ENCODE results near the gene THBD.
"Not testable (repeated sequence)": the region's sequence is repeated elsewhere in the genome, so short reads cannot be mapped to it uniquely, and the experiment has no call there.

The THBD gene

DNA sequence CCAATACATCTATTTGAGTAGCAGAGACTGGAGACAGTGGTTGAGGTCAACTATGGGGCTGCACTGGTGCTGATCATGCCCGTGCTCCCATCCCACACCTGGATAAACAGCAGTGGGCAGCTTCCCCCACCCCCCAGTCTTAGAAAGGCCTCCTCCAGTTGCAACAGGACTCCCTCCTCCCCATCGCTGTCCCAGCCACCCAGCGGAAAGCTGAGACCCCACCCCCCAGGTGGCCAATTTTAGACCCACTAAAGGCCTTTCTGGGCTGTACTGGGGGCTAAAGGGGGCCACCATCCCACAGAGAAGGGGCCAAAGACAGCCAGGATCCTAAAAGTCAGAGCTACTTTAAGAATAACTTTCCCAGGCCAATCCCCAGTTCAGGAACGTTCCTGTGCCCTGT is 15.6 kb downstream of the THBD start:
- no peak for DNase-seq

DNA sequence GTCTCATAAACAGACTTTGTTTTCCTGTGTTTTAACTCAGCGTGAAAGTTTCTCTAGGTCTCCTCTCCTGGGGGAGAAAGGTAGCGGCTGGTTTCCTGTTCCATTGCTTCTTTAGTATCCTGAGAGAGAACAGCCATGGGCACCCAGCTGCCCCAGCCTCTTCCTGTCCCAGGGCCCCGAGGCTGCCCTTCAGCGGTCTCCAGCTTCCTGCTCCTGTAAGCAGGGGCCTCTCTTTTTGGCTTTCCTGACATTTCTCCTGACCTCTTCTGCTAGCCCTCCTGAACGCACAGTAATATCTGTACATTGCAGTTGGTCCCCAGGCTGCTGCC is 16.8 kb downstream of the THBD start:
- DNase-seq = no peak

DNA sequence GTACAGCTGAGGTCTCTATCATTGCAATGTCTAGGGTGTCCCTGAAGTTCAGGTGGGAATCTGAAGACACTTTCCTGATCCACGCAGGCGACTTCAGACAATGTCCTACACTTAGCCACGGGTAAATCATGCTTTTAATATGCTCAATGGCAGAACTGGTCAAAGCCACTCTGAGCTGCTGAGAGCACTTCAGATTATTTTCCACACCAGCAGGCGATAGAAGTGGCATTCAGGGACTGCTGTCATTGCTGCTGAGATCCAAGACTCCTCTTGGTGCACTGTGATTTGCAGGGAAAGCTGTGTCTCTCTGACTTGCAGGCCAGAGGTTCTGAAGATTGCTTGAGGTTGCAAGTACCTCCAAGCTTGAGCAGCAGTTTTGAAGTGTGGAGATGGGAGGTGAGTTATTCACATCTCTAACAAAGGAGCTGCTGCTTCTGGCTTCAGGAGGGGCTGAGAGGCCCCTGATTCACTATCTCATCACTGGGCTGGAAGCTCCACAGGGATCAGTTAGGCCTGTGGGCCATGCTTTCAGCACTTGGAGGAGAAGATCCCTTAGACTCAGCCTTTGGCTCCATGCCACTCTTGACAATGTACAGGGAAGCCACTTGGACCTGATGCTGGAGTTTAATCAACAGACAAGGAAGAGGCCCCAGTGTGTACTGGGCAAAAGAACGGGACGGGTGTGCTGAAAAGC is 17.3 kb downstream of the THBD start:
- DNase-seq = no peak

DNA sequence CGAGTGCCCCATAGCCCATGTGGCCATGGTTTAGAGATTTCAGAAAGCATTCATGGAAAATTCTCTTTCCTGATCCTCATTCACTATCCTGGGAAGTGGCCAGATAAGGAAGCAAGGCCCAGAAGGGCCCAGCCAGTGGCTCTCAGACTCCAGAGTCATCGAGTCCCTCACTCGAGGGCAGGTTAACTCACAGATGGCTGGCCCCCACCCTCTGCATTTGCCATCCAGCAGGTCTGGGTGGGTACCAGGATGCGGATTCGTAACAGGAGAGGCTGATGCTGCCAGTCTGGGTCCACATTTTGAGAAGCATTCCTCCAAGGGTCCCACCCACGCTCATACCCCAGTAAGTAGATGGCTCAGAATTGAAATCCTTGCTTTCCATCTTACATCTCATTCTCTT is 18.1 kb downstream of the THBD start:
- no peak for DNase-seq

DNA sequence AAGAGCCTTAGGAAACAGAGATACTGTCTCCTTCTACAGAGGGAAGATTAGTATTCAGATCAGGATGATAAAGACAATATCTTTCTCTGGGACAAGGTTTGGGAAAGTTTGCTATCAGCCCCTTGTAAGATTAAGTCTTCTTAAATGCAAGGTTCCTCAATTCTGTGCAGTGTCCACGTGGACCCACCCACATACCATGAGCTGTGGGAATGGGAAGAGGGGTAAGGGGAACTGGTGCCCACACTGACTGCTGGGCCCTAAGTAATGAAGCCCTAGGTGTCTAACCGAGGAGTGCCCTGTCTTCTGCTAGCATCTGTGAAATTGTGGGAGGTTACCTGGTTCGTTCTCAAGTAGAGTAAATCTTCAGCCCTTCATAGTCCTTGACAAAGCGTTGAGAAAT is 20.1 kb downstream of the THBD start:
- no peak for DNase-seq

DNA sequence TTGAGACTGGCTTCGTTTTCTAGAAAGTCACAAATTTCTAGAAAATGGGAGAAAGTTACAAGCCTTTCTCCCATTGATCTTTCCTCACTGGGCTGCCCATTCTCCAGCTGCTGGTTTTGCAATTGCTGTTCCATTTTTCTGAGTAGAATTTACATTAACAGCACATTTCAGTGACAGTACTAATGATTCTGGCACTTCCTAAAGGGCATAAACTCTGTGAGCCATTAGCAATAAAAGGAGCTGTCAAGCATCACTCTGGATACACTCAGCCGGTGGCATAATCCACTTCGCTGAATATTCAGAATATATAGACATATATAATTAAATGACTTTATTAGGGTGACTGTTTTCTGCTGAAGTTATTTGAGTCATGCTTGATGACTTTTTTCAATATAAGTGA is 21.1 kb downstream of the THBD start:
- DNase-seq = no peak

DNA sequence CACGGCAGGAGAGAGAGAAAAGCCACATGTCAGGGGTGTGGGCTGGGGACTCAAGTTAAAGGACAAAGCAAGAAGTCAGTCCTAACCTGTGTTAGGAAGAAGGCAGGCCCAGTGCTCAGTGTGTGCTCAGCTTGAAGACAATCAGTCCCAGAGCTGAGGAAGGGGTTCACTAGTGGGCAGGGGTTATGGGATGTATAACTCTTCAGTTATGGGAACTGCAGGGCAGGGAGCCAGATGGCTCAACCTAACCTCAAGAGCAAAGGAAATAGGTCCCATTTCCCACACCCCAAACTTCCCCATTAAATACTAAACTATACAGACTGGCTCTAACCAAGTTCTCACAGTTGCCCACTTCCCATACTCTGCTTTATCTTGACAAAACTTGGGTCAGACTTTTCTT is 21.8 kb downstream of the THBD start:
- no peak for DNase-seq

- DNase-seq = not testable (repeated sequence)
Measured at GRCh38 chr20:23025503-23025902, 24.0 kb downstream of the THBD start.

DNA sequence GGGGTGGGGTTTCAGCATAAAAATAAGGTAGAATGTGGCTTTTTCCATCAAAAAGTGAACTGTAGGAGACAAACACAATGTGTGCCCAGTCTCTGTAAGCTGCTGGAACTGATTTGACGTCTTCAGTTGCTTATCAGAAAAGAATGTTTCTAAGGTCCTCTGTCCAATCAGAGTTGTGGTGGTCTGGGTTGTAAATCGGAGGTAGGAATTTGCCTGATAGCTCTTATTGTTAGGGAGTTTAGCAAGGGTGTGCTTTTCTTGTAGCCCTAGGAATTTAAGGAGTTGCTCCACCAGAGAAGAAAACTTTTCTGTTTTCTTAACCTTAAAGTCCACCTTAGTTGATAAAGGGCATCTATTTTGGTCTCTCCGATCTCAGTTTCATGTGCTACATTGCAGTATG is 24.8 kb downstream of the THBD start:
- DNase-seq = no peak

- no peak for DNase-seq
Measured at GRCh38 chr20:23023621-23024177, 25.8 kb downstream of the THBD start.

GRCh38 chr20:23022849-23023248 is 26.6 kb downstream of the THBD start:
- DNase-seq = no peak

DNA sequence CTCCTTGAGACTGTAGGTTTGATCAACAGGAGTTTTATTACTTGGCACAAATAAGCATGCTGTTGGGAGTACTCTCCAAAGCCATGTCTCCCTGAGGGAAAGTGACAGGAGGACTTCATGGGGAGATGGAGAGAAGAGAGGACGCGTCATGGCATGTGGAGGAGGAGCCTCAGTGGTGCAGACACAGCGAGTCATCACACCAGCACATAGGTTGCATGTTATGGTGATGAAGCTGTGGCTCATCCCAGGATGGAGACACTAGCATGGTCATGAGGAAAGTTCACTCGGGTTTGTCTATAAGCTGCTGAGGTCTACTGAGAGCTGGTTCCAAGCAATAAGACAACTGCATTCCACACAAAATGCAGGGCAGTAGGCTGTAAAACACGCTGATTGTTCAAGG is 27.5 kb downstream of the THBD start:
- DNase-seq = no peak

- no peak for DNase-seq
Measured at GRCh38 chr20:23021541-23021940, 27.9 kb downstream of the THBD start.

- no peak for DNase-seq
Measured at GRCh38 chr20:23020230-23021018, 29.0 kb downstream of the THBD start.

DNA sequence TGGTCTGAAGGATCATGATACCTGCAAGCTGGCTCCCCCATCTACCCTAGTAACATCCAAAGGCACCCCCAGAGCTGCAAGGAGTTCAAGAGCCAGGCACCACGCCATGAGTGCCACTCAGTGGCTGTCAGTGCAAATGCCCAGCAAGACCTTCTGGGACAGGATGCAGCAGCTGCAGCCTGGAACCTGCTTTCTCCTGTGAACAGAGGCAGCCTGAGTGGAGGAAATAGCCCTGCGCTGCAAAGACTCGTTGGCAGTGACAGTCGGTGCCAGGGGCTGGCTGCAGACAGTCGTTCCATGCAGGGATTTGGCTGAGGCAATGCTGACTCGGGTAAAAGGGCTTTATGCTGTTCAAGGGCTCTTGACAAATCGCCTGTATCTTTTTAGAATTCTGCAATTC is 30.1 kb downstream of the THBD start:
- DNase-seq = no peak

GRCh38 chr20:23018941-23019340 is 30.5 kb downstream of the THBD start:
- DNase-seq = no peak

DNA sequence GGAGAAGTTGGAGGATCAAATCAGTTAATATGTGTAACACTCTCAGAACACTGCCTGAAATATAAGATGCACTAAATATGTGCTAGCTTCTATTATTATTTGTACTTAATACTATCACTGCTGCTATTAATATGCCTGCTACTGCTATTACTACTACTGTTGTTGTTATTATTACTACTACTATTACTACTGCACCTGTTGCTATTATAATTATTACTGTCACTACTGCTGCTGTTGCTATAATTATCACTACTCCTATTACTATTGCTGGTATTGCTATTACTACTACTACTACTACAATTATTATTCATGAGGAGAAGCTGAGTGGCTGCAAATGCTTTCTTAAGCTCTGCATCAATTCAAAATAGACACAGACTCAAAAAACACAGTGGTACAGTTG is 31.0 kb downstream of the THBD start:
- no peak for DNase-seq

DNA sequence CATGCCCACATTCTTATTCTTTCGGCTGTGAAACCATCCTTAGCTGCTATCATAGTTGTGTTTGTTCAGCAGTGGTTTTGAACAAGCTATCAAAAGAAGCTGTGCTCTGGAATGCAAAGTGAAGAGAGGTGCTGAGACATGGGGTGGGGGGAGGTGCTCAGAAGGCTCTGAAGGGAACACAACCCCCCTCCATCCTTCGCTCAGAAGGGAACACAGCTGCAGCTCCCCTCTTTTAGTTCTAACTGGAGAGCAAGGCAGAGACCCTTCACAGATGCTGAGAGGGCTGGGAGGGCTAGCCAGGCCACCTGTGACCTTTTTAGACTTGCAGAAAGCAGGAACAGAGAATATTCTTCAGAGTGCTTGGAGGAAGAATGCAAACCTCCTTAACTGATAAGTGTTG is 32.0 kb downstream of the THBD start:
- DNase-seq = no peak

- no peak for DNase-seq
Measured at GRCh38 chr20:23013429-23013828, 36.0 kb downstream of the THBD start.

DNA sequence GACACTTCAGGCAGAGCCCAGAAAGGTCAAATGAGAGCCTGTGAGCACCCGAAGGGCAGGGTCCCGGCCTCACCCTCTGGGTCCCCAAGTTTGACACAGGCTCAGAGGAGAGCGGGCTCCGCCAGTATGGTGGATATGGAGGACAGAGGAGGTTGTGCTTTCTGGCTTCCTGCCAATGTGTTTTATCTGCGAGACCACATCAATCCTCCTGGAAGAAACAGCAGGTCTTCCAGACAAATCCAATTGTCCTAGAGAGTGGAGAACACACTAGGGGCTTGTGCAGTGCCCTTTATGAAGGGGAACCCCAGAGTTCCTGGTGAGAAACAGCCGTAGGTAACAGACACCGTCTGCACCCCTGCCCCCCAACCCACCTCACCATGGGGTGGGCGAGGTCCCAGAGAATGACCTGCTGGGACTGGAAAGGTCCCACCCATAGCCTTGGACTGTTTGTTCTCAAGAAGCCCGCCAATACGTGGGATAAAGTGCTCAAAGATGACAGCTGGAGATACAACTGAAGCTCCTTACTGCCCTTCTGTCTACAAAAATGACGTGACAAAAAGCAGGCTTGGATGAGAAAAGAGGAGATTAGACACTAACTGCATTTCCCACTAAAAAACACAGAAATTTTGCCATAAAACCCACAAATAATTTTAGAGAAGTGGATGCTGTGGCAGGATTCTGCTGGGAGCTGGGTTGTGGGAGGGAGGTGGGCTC is 38.3 kb downstream of the THBD start:
- no peak for DNase-seq

DNA sequence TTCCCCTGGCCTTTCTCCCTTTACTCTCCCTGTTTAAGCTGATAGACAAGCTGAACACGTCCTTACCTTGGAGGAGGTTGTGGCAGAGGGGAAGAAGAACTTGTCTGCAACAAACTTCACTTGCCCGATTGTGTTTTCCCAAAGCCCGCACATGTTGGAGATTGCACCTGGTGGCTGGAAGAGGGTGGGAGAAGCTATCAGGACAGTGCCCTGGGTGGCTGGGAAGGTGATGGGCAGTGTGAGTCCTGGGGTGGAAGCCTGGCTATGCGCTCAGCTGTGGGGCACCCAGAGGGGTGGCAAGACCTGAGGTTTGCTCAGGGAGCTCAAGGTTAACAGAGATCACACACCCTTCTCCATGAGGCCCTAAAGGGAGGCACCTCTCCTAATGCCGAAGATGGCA is 39.4 kb downstream of the THBD start:
- no peak for DNase-seq

GRCh38 chr20:23009636-23010035 is 39.8 kb downstream of the THBD start:
- DNase-seq = no peak

DNA sequence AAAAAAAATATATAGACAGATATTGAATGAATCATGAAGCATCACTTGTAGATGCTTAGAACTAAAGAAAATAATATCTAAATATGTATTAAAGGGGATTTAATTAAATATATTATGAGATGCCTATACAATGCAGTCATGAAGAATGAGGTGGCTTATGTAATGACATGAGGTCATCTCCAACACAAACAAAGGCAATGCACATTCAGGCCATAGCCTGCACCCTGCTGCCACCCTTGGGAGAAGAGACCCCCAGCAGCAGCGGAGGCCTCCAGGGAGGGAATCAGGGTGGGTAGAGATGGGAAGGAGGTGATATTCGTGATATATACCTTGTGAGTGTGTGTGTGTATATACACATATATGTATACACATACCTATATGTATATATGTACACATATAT is 40.8 kb downstream of the THBD start:
- DNase-seq = no peak

Measured in activated T-cell treated with anti-CD3 and anti-CD28 coated beads, Interleukin-2, amount 50 U/mL, for 48 hours (primary cell).